ENCODE measurements around the gene SLC37A1. TPM values are rescaled to one million over a fixed set of nuclear protein-coding genes. Genes with fewer than 3 reads are reported as not detected.

The SLC37A1 gene
- total RNA-seq, 1 donor from 2014 or later: 24.8 TPM

GRCh38 chr21:42566524-42567213, 53.0 kb downstream of the SLC37A1 start:
- peaks cover 7% of the 10 kb centered on the region for H3K36me3 Mint-ChIP-seq
- peaks cover 28% of the 10 kb centered on the region for H3K4me1 Mint-ChIP-seq (ENCODE audit: unreplicated experiment)
- no peak for DNase-seq (ENCODE audit: extremely low spot score, unreplicated experiment)
- no peak overlapping the region for H3K4me3 Mint-ChIP-seq
- no peaks in the 10 kb centered on the region for H3K27me3 Mint-ChIP-seq
- H3K9me3 Mint-ChIP-seq: no peaks in the 10 kb centered on the region
- TF ChIP-seq CTCF (conservative IDR thresholded peaks at IDR 0.05): no peak
- H3K27ac Mint-ChIP-seq: no peak overlapping the region

GRCh38 chr21:42567214-42567555, 53.5 kb downstream of the SLC37A1 start:
- no peaks in the 10 kb centered on the region for H3K9me3 Mint-ChIP-seq
- no peak for DNase-seq (ENCODE audit: extremely low spot score, unreplicated experiment)
- H3K4me3 Mint-ChIP-seq: no peak overlapping the region
- no peak overlapping the region for H3K27ac Mint-ChIP-seq
- peaks cover 25% of the 10 kb centered on the region for H3K4me1 Mint-ChIP-seq (ENCODE audit: unreplicated experiment)
- no peaks in the 10 kb centered on the region for H3K27me3 Mint-ChIP-seq
- H3K36me3 Mint-ChIP-seq: peaks cover 11% of the 10 kb centered on the region
- TF ChIP-seq CTCF (conservative IDR thresholded peaks at IDR 0.05): no peak

- peaks cover 19% of the 10 kb centered on the region for H3K4me1 Mint-ChIP-seq (ENCODE audit: unreplicated experiment)
- DNase-seq (ENCODE audit: extremely low spot score, unreplicated experiment): no peak
- H3K36me3 Mint-ChIP-seq: peaks cover 15% of the 10 kb centered on the region
- no peaks in the 10 kb centered on the region for H3K27me3 Mint-ChIP-seq
- no peak overlapping the region for H3K27ac Mint-ChIP-seq
- no peaks in the 10 kb centered on the region for H3K9me3 Mint-ChIP-seq
- no peak for TF ChIP-seq CTCF (conservative IDR thresholded peaks at IDR 0.05)
- no peak overlapping the region for H3K4me3 Mint-ChIP-seq
Measured at GRCh38 chr21:42567861-42568260, 54.2 kb downstream of the SLC37A1 start.

GRCh38 chr21:42568376-42568775, 54.7 kb downstream of the SLC37A1 start:
- TF ChIP-seq CTCF (conservative IDR thresholded peaks at IDR 0.05): no peak
- Mint-ChIP-seq H3K4me3 (no peak overlapping the region), H3K9me3 (no peaks in the 10 kb centered on the region), H3K27me3 (no peaks in the 10 kb centered on the region), H3K4me1 (ENCODE audit: unreplicated experiment) (peaks cover 17% of the 10 kb centered on the region), H3K36me3 (peaks cover 15% of the 10 kb centered on the region), H3K27ac (no peak overlapping the region)
- DNase-seq (ENCODE audit: extremely low spot score, unreplicated experiment): no peak

GRCh38 chr21:42568866-42569731, 55.4 kb downstream of the SLC37A1 start:
- H3K27ac Mint-ChIP-seq: no peak overlapping the region
- no peak for TF ChIP-seq CTCF (conservative IDR thresholded peaks at IDR 0.05)
- H3K36me3 Mint-ChIP-seq: peaks cover 12% of the 10 kb centered on the region
- peaks cover 12% of the 10 kb centered on the region for H3K4me1 Mint-ChIP-seq (ENCODE audit: unreplicated experiment)
- no peak overlapping the region for H3K4me3 Mint-ChIP-seq
- no peaks in the 10 kb centered on the region for H3K9me3 Mint-ChIP-seq
- no peaks in the 10 kb centered on the region for H3K27me3 Mint-ChIP-seq
- DNase-seq (ENCODE audit: extremely low spot score, unreplicated experiment): no peak

Measured in type B pancreatic cell (in vitro differentiated cells).